Endothelial cell of umbilical vein (primary cell): ENCODE data around the gene EPS8L1. TPM values are rescaled to one million over a fixed set of nuclear protein-coding genes. Genes with fewer than 3 reads are reported as not detected.
A peak's percentile ranks its signal among the peaks of the same experiment; 100 is the strongest.

Experiments
- BruUV-seq: library from RNA; stranded (reverse); fragments of 400-500 nt; replicated peaks from 2 replicates; lab custom pipeline; 2021; lab: Mats Ljungman, UMichigan
- CTCF ChIA-PET: fragments of 300-600, 350-600 bp; sonication (Branson Sonifier 250); formaldehyde crosslinking; loops from one replicate; lab custom pipeline; 2021; ENCODE audit warnings: antibody characterized with exemption, inconsistent platforms; lab: Charles Lee
- POLR2A ChIA-PET: fragments of 300-600, 350-600 bp; sonication (Branson Sonifier 250); formaldehyde crosslinking; loops from one replicate; lab custom pipeline; 2021; ENCODE audit warnings: antibody characterized with exemption, inconsistent platforms; lab: Charles Lee
- DNase-seq: peaks from one replicate; pipeline ENCODE4 v3.0.0-alpha.2; 2011; ENCODE audit warnings: low read depth, low spot score
- FAIRE-seq: peaks from 2 replicates; lab custom pipeline; 2011; peaks lifted over from hg19 to GRCh38; lab: Jason Lieb, UNC
- H2AFZ ChIP-seq: 2 replicates; pipeline ENCODE4 v1.6.0; 2012; ENCODE audit warnings: low read depth, low read length, control low read depth, inconsistent platforms
- H3K27ac ChIP-seq: 2 replicates; pipeline ENCODE4 v1.5.1; 2011; ENCODE audit warnings: low read depth, mild to moderate bottlenecking, control low read depth, low read length, moderate library complexity; ENCODE audit not compliant: insufficient read depth
- H3K27me3 ChIP-seq, 2 experiments: 2 replicates each; pipeline versions ENCODE4 v1.6.0 to v1.6.1; 2011; ENCODE audit warnings: low read length in 2 of 2, mixed read lengths in 1 of 2; ENCODE audit not compliant: control insufficient read depth in 2 of 2, insufficient read depth in 2 of 2
- H3K36me3 ChIP-seq, 2 experiments: 2 replicates in 1 of 2; 3 replicates in 1 of 2; pipeline ENCODE4 v1.5.1; 2011; ENCODE audit warnings: low read length in 2 of 2, mild to moderate bottlenecking in 1 of 2, moderate library complexity in 1 of 2; ENCODE audit not compliant: control insufficient read depth in 2 of 2, insufficient read depth in 2 of 2; ENCODE audit errors: extremely low read depth in 1 of 2
- H3K4me1 ChIP-seq: 3 replicates; pipeline ENCODE4 v1.5.1; 2011; ENCODE audit warnings: mild to moderate bottlenecking, low read length; ENCODE audit not compliant: control insufficient read depth, insufficient read depth; ENCODE audit errors: extremely low read depth
- H3K4me2 ChIP-seq: 2 replicates; pipeline ENCODE4 v1.6.1; 2011; ENCODE audit warnings: low read length, control low read depth, mixed read lengths; ENCODE audit not compliant: insufficient read depth
- H3K4me3 ChIP-seq, 3 experiments: fragments of 200-600 bp in 1 of 3; sonication (generic), shearing (Covaris generic) in 1 of 3; replicated peaks in 1 of 3; 2 replicates each; pipeline ENCODE4 v1.5.1; 2011 to 2016; ENCODE audit warnings: control low read depth in 3 of 3, low read length in 3 of 3, mild to moderate bottlenecking in 2 of 3, inconsistent platforms in 1 of 3, low read depth in 1 of 3, moderate library complexity in 1 of 3; ENCODE audit not compliant: insufficient read depth in 1 of 3
- H3K79me2 ChIP-seq: 2 replicates; pipeline ENCODE4 v1.6.0; 2012; ENCODE audit warnings: low read length, inconsistent platforms; ENCODE audit not compliant: control insufficient read depth, insufficient read depth
- H3K9ac ChIP-seq: replicated peaks from 2 replicates; pipeline ENCODE3; 2011; ENCODE audit warnings: low read length, control low read depth; ENCODE audit not compliant: insufficient read depth; ENCODE audit errors: extremely low read depth
- H3K9me1 ChIP-seq: replicated peaks from 3 replicates; pipeline ENCODE4 v1.6.0; 2011; ENCODE audit warnings: mild to moderate bottlenecking, low read length; ENCODE audit not compliant: control insufficient read depth, insufficient read depth; ENCODE audit errors: extremely low read depth
- H3K9me3 ChIP-seq: replicated peaks from 2 replicates; pipeline ENCODE4 v1.5.1; 2012; ENCODE audit warnings: low read length, inconsistent platforms; ENCODE audit not compliant: control insufficient read depth, insufficient read depth
- H4K20me1 ChIP-seq: replicated peaks from 2 replicates; pipeline ENCODE3; 2011; ENCODE audit warnings: mild to moderate bottlenecking, low read length; ENCODE audit not compliant: control insufficient read depth, insufficient read depth; ENCODE audit errors: extremely low read depth
- EZH2 ChIP-seq: IDR thresholded peaks from 2 replicates; pipeline ENCODE4 v1.6.1; 2012; ENCODE audit warnings: borderline replicate concordance, low read depth, mild to moderate bottlenecking, moderate library complexity, low read length, inconsistent platforms; ENCODE audit not compliant: severe bottlenecking
- GATA2 ChIP-seq: IDR thresholded peaks from 2 replicates; pipeline ENCODE4 v1.7.0; 2011; ENCODE audit warnings: low read depth, mild to moderate bottlenecking, moderate library complexity, mixed read lengths, low read length; ENCODE audit not compliant: insufficient read length, insufficient read depth
- MYC ChIP-seq: IDR thresholded peaks from one replicate; pipeline ENCODE4 v1.6.1; 2011; ENCODE audit warnings: mild to moderate bottlenecking, low read depth, low read length
- POLR2A ChIP-seq: IDR thresholded peaks from 2 replicates; pipeline ENCODE4 v1.6.1; 2012; ENCODE audit warnings: low read depth, mild to moderate bottlenecking, control low read depth, low read length
- POLR2AphosphoS5 ChIP-seq: IDR thresholded peaks from 2 replicates; pipeline ENCODE4 v1.6.1; 2012; ENCODE audit warnings: low read depth, mild to moderate bottlenecking, control low read depth, low read length, moderate library complexity; ENCODE audit not compliant: insufficient read depth
- dilution Hi-C: fragments of 300-500 bp; cut with MboI; formaldehyde crosslinking; loops from one replicate; pipeline ENCODE4 v1.15.0; 2019; ENCODE audit warnings: low sequenced_read_pairs; ENCODE audit not compliant: extremely low pct_ligation_motif_present
- intact Hi-C: fragments of 100-400 bp; cut with micrococcal nuclease; formaldehyde crosslinking; loops from one replicate; pipeline ENCODE4 v1.10.0; 2022
- polyA plus RNA-seq, 4 experiments: library from polyadenylated mRNA; depleted of rRNA in 3 of 4; stranded (reverse) in 3 of 4; unstranded in 1 of 4; fragments of >200 nt; gene quantifications; 2 replicates each; pipeline versions ENCODE4 v1.2.1 to v1.2.3, GENCODE V29; 2011 to 2012; ENCODE audit warnings: missing spikeins in 1 of 4
- total RNA-seq: library from RNA; stranded (reverse); gene quantifications from 2 replicates; pipeline ENCODE4 v1.2.3, GENCODE V29; 2021
- TF ChIP-seq, protein P1 (sequence below), 2 donors: IDR thresholded peaks; 1 replicate in 1 of 2; 2 replicates in 1 of 2; pipeline ENCODE4 v1.5.1; 2011; ENCODE audit warnings: low read length in 2 of 2, mild to moderate bottlenecking in 2 of 2, moderate library complexity in 2 of 2, control low read depth in 1 of 2, inconsistent platforms in 1 of 2, low read depth in 1 of 2; ENCODE audit not compliant: insufficient read depth in 1 of 2; ENCODE audit errors: extremely low read depth in 1 of 2

The EPS8L1 gene
- total and polyA plus RNA-seq, 2 donors (not counting 3 experiments of a cell fraction or from before 2014, with no cell fraction given) = 15.9 to 28.9 TPM

DNA sequence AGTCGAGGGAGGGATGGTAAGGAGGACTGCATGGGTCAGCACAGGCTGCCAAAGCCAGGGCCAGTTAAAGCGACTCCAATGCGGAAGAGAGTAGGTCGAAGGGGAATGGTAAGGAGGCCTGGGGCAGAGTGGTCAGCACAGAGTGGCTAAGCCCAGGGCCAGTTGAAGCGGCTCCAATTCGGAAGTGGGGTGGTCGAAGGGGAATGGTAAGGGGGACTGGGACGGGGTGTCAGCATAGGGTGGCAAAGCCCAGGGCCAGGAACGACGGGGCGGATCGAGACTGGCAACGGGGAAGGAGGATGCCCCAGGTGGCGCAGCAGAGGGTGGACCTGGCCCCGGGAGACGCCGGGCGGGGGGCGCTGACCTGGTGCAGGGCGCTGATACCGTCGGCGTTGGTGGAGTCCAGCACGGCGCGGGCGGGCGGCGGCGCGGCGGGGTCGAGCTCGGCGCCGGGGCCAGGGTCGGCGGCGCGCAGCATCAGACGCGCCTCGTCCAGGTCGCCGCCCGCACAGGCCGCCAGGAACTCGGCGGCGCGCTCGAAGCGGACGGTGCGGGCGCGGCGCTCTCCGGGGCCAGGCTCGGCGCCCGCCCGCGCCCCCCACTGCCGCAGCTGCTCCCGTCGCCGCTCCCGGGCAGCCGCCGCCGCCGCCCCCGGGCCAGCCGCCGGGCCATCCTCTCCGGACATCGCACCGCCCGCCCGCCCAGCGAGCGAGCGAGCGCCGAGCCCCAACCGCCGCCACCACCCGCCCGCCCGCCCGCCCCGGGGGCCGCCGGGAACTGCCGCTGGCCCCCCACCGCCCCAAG is 41.4 kb downstream of the EPS8L1 start, which contains the start of gene PPP1R12C:
PPP1R12C (minus strand) TSS at position 779 of the 804 bp plus-strand sequence; CDS start at position 685, 94 bp downstream.
- Histone ChIP-seq H3K9me1 (no peaks in the 10 kb centered on the region), H2AFZ (peak within 1 kb of the TSS; percentile 35), H3K79me2 (peaks cover 50% of the 10 kb centered on the region), H3K36me3 (no peaks in the 10 kb centered on the region), H3K4me1 (peaks cover 20% of the 10 kb centered on the region), H4K20me1 (no peaks in the 10 kb centered on the region), H3K27ac (peak within 1 kb of the TSS; percentile 59), H3K9me3 (no peaks in the 10 kb centered on the region), H3K4me2 (peak within 1 kb of the TSS; percentile 71), H3K27me3 (no peaks in the 10 kb centered on the region), H3K9ac (peak within 1 kb of the TSS; percentile 78), H3K4me3 (peak within 1 kb of the TSS; percentile 30 to 92 (median 75))
- BruUV-seq = no TSS peak
- intact Hi-C loops (loop anchor here (1.0 to 5.0 kb wide), 4 partner anchors 30 to 655 kb away; partner anchors contain the start of genes FIZ1, LENG9 and RDH13), dilution Hi-C loops (no loop called here)
- ChIA-PET POLR2A (interaction anchor here (0.6 to 1.8 kb wide), 5 partner anchors 13 to 473 kb away, joined by 3 to 7 read pairs (median 3); partner anchors contain the start of gene UBE2S), CTCF (interaction anchor here (0.6 to 4.8 kb wide), 8 partner anchors 16 to 387 kb away, joined by 3 to 38 read pairs (median 4); partner anchors contain the start of gene DNAAF3)
- DNase-seq (peak; percentile 19), FAIRE-seq (no peak)
- TF ChIP-seq MYC (no peak), GATA2 (no peak), EZH2 (no peak), POLR2A (no peak), POLR2AphosphoS5 (no peak)
- TF ChIP-seq, protein P1, sequence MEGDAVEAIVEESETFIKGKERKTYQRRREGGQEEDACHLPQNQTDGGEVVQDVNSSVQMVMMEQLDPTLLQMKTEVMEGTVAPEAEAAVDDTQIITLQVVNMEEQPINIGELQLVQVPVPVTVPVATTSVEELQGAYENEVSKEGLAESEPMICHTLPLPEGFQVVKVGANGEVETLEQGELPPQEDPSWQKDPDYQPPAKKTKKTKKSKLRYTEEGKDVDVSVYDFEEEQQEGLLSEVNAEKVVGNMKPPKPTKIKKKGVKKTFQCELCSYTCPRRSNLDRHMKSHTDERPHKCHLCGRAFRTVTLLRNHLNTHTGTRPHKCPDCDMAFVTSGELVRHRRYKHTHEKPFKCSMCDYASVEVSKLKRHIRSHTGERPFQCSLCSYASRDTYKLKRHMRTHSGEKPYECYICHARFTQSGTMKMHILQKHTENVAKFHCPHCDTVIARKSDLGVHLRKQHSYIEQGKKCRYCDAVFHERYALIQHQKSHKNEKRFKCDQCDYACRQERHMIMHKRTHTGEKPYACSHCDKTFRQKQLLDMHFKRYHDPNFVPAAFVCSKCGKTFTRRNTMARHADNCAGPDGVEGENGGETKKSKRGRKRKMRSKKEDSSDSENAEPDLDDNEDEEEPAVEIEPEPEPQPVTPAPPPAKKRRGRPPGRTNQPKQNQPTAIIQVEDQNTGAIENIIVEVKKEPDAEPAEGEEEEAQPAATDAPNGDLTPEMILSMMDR (IDR thresholded peaks at IDR 0.05; ENCODE audit: extremely low read depth in 1 of 2, insufficient read depth in 1 of 2, low read depth in 1 of 2, low read length in 2 of 2) = no peak
